ENCODE results near the gene CCDC43. TPM values are rescaled to one million over a fixed set of nuclear protein-coding genes. Genes with fewer than 3 reads are reported as not detected.

CCDC43 gene
- total RNA-seq (10 to 100 TPM; 12.4 to 42.0 (median 19.4) TPM), polyA plus RNA-seq (10 to 100 TPM; 10.6 to 34.6 (median 11.3) TPM)
- long read RNA-seq, donor 1, transcript CCDC43-201 (5 exons, 2,082 nt): major isoform, 11 of 13 reads
- long read RNA-seq, donor 1, partial matches to known transcripts: 0 of 13 reads
- long read RNA-seq, donor 1, other reads (novel, unspliced or antisense): 0 of 13 reads
- long read RNA-seq, donor 2, transcript CCDC43-201 (5 exons, 2,082 nt): major isoform, 9 of 11 reads
- long read RNA-seq, donor 2, partial matches to known transcripts: 0 of 11 reads
- long read RNA-seq, donor 2, other reads (novel, unspliced or antisense): 0 of 11 reads
- long read RNA-seq, donor 3, partial matches to known transcripts: 0 of 6 reads
- long read RNA-seq, donor 3, other reads (novel, unspliced or antisense): 0 of 6 reads
- long read RNA-seq, donor 4, transcript CCDC43-201 (5 exons, 2,082 nt): major isoform, 7 of 13 reads
- long read RNA-seq, donor 4, partial matches to known transcripts: 1 of 13 reads
- long read RNA-seq, donor 4, other reads (novel, unspliced or antisense): 3 of 13 reads
- long read RNA-seq, donor 5, transcript CCDC43-202 (4 exons, 2,058 nt): minor isoform, 6 of 37 reads
- long read RNA-seq, donor 5, transcript CCDC43-201 (5 exons, 2,082 nt): major isoform, 28 of 37 reads
- long read RNA-seq, donor 5, partial matches to known transcripts: 0 of 37 reads
- long read RNA-seq, donor 5, other reads (novel, unspliced or antisense): 2 of 37 reads
- long read RNA-seq, donor 6, partial matches to known transcripts: 1 of 7 reads
- long read RNA-seq, donor 6, other reads (novel, unspliced or antisense): 1 of 7 reads
- long read RNA-seq, donor 7, partial matches to known transcripts: 0 of 2 reads
- long read RNA-seq, donor 7, other reads (novel, unspliced or antisense): 0 of 2 reads
- long read RNA-seq, donor 8, transcript CCDC43-201 (5 exons, 2,082 nt): major isoform, 11 of 11 reads
- long read RNA-seq, donor 8, partial matches to known transcripts: 0 of 11 reads
- long read RNA-seq, donor 8, other reads (novel, unspliced or antisense): 0 of 11 reads
- long read RNA-seq, donor 9, partial matches to known transcripts: 0 of 4 reads
- long read RNA-seq, donor 9, other reads (novel, unspliced or antisense): 0 of 4 reads
- long read RNA-seq, donor 10, transcript CCDC43-201 (5 exons, 2,082 nt): major isoform, 10 of 11 reads
- long read RNA-seq, donor 10, partial matches to known transcripts: 0 of 11 reads
- long read RNA-seq, donor 10, other reads (novel, unspliced or antisense): 0 of 11 reads

DNA sequence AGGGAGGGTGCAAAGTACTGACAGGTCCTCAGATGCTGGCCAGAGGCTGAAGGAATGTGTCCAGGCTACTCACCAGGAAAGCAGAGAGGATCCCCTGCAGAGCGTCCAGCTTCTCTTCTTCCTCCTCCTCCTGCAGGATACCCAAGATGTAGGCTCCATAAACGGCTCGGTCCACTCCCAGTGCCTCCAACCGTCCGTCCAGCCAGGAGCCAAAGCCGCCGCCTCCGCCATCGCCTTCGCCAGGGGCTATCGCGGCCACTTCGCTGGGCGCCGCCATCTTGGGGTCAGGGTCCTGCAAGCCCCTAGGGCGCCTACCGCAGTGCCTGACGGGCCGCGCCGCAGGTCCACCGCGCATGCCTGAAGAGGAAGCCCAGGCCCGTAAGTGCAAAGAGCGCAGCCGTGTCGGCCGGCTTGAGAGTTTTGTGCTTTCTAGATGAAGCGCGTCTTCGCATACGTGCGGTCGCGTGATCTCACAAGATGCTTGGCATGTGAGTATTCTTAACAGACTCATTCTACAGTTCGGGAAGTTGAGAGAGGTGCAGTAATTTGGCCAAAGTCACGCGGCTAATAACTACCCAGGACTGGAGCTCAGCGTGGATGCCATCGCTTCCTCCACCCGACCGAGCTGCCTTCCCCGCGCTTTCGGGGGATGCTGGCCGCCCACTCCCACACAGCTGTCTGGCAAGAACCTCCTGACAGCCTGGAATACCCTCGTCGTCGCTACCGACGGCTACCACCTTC, at the start of gene CCDC43:
Gene CCDC43, minus strand, starts transcription at position 300 of the 741 bp plus-strand sequence. Its CDS starts 23 bp downstream, at position 277.
- H3K27me3 ChIP-seq: no peaks in the 10 kb centered on the region
- peaks cover 6 to 18% of the 10 kb centered on the region in 2 donors for H3K4me1 ChIP-seq (replicated peaks in 1 of 2)
- peak; percentile 85 to 92 (median 90) for DNase-seq
- H3K36me3 ChIP-seq (replicated peaks in 1 of 2): peaks cover 0 to 3% of the 10 kb centered on the region in 2 donors
- H3K9me3 ChIP-seq (replicated peaks in 1 of 3): no peaks in the 10 kb centered on the region
- peak within 1 kb of the TSS in 4 of 5 donors; percentile 46 to 88 (median 69) for H3K27ac ChIP-seq
- peak within 1 kb of the TSS; percentile 26 to 96 (median 66) for H3K4me3 ChIP-seq
- TF ChIP-seq POLR2A (IDR thresholded peaks at IDR 0.05) (peak; percentile 25 to 64), CTCF (IDR thresholded peaks at IDR 0.05) (no peak)
- WGBS, 4 donors: 0% methylated on average over 6 to 51 of the region's 51 CpGs
- intact Hi-C loops (cut with DNase I): no loop called here

DNA sequence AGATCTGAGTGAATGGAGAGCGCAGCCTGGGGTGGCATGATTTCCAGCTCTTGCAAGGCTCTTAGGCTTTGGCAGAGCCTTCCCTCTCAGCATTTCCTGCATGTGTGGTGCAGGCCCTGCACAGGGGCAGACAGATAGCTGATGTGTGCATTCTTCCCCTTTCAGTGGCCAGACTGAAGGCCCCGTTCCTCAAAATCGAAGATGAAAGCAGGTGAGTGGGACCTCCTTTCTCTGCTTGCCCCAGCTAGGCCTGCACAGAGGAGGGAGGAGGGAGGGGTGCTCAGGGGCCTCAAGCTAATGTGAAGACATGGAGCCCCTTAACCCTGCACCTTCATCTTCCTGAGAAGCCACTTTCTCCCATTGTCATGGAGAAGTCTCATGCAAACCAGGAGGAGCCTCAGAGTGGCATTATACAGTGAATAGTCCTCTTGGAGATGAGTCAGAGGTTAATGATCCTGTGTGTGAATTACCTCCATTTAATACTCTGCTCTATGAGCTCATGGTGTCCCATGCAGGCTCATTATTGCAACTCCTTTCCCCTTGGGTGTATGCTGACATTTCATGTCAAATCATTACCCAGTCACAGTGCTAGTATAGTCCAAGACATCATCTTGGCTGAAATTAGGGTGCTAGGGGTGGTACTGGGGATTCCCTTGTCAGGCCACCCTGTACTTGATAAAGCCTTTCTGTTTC, 48.8 kb upstream of the CCDC43 start:
- Histone ChIP-seq H3K36me3 (replicated peaks in 1 of 2) (no peaks in the 10 kb centered on the region), H3K9me3 (replicated peaks in 1 of 3) (no peaks in the 10 kb centered on the region), H3K27me3 (no peaks in the 10 kb centered on the region), H3K27ac (no peak overlapping the region), H3K4me1 (replicated peaks in 1 of 2) (no peaks in the 10 kb centered on the region), H3K4me3 (no peak overlapping the region)
- 70 to 85% (median 81%) methylated on average over 2 to 3 of the region's 3 CpGs for WGBS, 4 donors
- TF ChIP-seq CTCF (IDR thresholded peaks at IDR 0.05) (no peak), POLR2A (IDR thresholded peaks at IDR 0.05) (no peak)
- intact Hi-C loops (cut with DNase I): no loop called here
- no peak for DNase-seq

- Histone ChIP-seq H3K27me3 (no peaks in the 10 kb centered on the region), H3K9me3 (replicated peaks in 1 of 3) (no peaks in the 10 kb centered on the region), H3K27ac (no peak overlapping the region), H3K36me3 (replicated peaks in 1 of 2) (no peaks in the 10 kb centered on the region), H3K4me3 (no peak overlapping the region), H3K4me1 (replicated peaks in 1 of 2) (no peaks in the 10 kb centered on the region)
- TF ChIP-seq CTCF (IDR thresholded peaks at IDR 0.05): no peak
- TF ChIP-seq POLR2A (IDR thresholded peaks at IDR 0.05): no peak
- 84 to 94% (median 90%) methylated on average over 11 to 12 of the region's 12 CpGs for WGBS, 4 donors
- DNase-seq: no peak
- intact Hi-C loops (cut with DNase I): no loop called here
Observed at GRCh38 chr17:44736551-44737240, 47.1 kb upstream of the CCDC43 start.
